RWPE2 (cell line): ENCODE data around the gene MEIOB.
A peak's percentile ranks its signal among the peaks of the same experiment; 100 is the strongest.

Source experiments
- ATAC-seq: fragments of 200-7000 bp; cut with Tn5 transposase; 3 replicates; pipeline ENCODE4 v1.9.1; 2021; ENCODE audit warnings: low read depth
- DNase-seq: peaks from one replicate; pipeline ENCODE4 v3.0.0-alpha.2; 2020; ENCODE audit warnings: low spot score
- H3K27ac ChIP-seq: fragments of 450-650 bp; 2 replicates; pipeline ENCODE4 v1.5.1; 2017; ENCODE audit warnings: mild to moderate bottlenecking; ENCODE audit not compliant: poor library complexity, severe bottlenecking
- H3K27me3 ChIP-seq: fragments of 250-450 bp; sonication (Bioruptor Pico); 2 replicates; pipeline ENCODE4 v1.5.1; 2021; ENCODE audit warnings: mild to moderate bottlenecking, moderate library complexity; ENCODE audit not compliant: insufficient read depth, poor library complexity, severe bottlenecking
- H3K36me3 ChIP-seq: fragments of 250-450 bp; sonication (Bioruptor Pico); 2 replicates; pipeline ENCODE4 v1.5.1; 2020; ENCODE audit warnings: low read depth, mild to moderate bottlenecking, moderate library complexity
- H3K4me1 ChIP-seq: fragments of 250-450 bp; sonication (Bioruptor Pico); 2 replicates; pipeline ENCODE4 v1.5.1; 2021; ENCODE audit warnings: mild to moderate bottlenecking, moderate library complexity; ENCODE audit not compliant: insufficient read depth, poor library complexity, severe bottlenecking
- H3K4me3 ChIP-seq: fragments of 250-450 bp; sonication (Bioruptor Pico); 2 replicates; pipeline ENCODE4 v1.5.1; 2021; ENCODE audit warnings: mild to moderate bottlenecking, moderate library complexity; ENCODE audit not compliant: severe bottlenecking
- H3K9me3 ChIP-seq: fragments of 250-450 bp; sonication (Bioruptor Pico); 2 replicates; pipeline ENCODE4 v1.5.1; 2021; ENCODE audit warnings: mild to moderate bottlenecking, moderate library complexity; ENCODE audit not compliant: severe bottlenecking
- TF ChIP-seq, protein P1 (sequence below): fragments of 450-650 bp; IDR thresholded peaks from one replicate; pipeline ENCODE4 v1.5.1; 2017; ENCODE audit warnings: mild to moderate bottlenecking, moderate library complexity; ENCODE audit not compliant: poor library complexity, severe bottlenecking

MEIOB gene

DNA sequence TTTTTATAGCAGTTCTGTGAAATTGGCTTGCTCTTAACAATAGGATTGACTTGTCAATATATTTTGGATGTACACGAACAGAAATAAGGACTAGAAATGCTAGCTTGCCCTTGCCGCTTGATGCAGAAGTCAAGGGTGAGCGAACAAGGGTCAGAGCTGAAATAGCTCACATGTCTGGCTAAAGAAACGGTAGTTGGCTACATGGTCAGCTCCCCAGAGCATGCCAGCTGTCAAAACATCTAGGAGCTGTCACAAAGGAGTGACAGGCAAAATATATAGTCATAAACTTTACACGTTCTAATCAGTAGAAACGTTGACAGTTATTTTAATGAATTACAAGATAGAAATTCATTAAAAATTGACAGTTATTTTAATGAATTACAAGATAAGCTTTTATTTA is 2.9 kb upstream of the MEIOB start:
- Histone ChIP-seq H3K9me3 (no peaks in the 10 kb centered on the region), H3K4me3 (no peak overlapping the region), H3K4me1 (peaks cover 14% of the 10 kb centered on the region), H3K27ac (no peak overlapping the region), H3K27me3 (no peaks in the 10 kb centered on the region), H3K36me3 (no peaks in the 10 kb centered on the region)
- no peak for DNase-seq
- TF ChIP-seq, protein P1, sequence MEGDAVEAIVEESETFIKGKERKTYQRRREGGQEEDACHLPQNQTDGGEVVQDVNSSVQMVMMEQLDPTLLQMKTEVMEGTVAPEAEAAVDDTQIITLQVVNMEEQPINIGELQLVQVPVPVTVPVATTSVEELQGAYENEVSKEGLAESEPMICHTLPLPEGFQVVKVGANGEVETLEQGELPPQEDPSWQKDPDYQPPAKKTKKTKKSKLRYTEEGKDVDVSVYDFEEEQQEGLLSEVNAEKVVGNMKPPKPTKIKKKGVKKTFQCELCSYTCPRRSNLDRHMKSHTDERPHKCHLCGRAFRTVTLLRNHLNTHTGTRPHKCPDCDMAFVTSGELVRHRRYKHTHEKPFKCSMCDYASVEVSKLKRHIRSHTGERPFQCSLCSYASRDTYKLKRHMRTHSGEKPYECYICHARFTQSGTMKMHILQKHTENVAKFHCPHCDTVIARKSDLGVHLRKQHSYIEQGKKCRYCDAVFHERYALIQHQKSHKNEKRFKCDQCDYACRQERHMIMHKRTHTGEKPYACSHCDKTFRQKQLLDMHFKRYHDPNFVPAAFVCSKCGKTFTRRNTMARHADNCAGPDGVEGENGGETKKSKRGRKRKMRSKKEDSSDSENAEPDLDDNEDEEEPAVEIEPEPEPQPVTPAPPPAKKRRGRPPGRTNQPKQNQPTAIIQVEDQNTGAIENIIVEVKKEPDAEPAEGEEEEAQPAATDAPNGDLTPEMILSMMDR: no peak
- no peak for ATAC-seq

DNA sequence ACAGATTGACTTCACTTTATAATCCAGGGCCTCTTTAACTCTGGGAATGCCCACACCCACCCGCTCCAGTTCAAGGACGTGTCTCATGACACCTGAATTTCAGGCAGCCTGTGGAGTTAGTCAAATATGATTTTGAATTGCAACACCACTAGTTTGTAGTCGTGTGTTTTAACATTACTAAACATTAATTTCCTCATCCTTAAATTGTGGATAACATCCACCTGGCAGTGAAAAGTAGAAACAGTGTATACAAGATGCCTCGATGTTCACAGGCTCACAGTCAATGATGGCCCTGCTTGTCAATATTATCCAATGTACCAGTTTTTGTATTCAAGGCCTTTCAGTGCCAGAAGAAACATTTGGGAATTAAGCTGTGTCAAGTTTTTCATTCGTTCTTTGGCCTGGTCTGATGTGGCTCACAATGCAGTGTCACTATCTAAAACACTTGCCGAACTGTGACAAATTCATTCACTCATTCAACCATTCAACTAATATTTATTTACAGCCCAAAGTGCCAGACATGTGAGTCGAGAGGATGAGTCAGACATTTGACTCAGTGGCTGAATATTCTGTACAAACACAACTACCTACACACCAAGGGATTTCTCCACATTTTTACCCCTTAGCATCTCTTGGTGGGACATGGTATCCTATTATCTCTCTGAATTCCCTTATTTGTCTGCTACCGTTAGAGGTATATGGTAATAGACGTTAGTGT is 1.4 kb downstream of the MEIOB start:
- TF ChIP-seq, protein P1: no peak
- Histone ChIP-seq H3K4me3 (no peak overlapping the region), H3K27me3 (no peaks in the 10 kb centered on the region), H3K9me3 (no peaks in the 10 kb centered on the region), H3K27ac (peak overlapping the region; percentile 64), H3K4me1 (peaks cover 14% of the 10 kb centered on the region), H3K36me3 (no peaks in the 10 kb centered on the region)
- ATAC-seq: peak; percentile 78
- no peak for DNase-seq

DNA sequence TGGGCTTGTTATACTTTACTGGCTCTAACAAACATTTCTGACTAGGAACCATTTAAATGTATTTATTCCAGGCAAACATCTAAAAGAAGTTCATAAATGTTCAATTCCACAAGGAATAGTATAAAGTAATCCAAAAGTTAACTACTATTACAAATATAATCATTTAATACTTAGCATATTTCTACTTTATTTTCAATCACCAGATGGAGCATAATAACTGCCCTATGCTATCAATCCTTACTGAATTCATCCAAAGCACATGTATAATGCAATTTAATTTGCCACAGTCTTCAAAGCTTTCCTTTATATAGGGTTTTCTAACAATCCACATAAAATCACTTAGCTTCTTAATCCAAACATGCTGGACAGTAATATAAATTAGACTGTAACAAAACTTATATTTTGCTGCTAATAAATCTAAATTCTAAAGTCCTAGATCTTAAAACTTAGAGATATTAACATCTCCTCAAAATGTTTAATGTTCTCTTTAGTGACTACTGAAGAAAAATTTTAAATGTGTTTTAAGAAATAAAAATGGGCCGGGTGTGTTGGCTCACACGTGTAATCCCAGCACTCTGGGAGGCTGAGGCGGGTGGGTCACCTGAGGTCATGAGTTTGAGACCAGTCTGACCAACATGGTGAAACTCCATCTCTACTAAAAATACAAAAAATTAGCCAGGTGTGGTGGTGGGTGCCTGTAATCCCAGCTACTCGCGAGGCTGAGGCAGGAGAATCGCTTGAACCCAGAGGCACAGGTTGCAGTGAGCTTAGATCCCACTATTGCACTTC is 5.9 kb downstream of the MEIOB start:
- H3K27ac ChIP-seq: no peak overlapping the region
- no peak overlapping the region for H3K4me3 ChIP-seq
- peaks cover 12% of the 10 kb centered on the region for H3K4me1 ChIP-seq
- TF ChIP-seq, protein P1: no peak
- H3K9me3 ChIP-seq: no peaks in the 10 kb centered on the region
- ATAC-seq (no peak), DNase-seq (no peak)
- H3K36me3 ChIP-seq: no peaks in the 10 kb centered on the region
- H3K27me3 ChIP-seq: no peaks in the 10 kb centered on the region

DNA sequence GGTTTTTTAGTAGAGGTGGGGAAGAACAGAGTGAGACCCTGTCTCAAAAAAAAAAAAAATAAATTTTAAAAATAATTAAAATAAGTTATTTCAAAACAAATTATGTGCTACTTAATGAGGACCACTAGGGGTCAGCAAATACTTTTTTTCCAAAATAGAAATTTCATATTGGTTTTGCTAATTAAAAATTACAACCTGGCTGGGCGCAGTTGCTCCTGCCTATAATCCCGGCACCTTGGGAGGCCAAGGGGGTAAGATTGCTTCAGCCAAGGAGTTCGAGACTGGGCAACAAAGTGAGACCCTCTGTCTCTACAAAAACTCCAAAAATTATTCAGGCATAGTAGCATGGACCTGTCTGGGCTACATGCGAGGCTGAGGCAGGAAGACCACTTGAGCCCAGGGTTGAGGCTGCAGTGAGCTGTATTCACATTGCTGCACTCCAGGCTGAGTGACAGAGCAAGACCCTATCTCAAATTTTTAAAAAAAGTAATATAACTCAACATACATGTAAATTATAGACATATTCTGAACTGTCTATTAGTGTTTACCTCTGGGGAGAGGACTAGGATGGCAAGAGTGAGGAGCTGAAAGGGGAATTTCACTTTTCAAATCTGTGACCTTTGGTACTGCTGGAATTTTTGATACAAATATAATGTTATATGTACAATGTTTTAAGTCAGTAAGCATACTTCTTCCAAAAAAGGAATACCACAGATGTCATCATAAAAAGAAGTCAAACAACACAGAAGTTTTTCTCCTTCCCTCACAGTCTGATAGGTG is 8.1 kb downstream of the MEIOB start:
- ATAC-seq (no peak), DNase-seq (no peak)
- H3K27me3 ChIP-seq: peaks cover under 1% of the 10 kb centered on the region
- TF ChIP-seq, protein P1: peak; percentile 83
- H3K4me1 ChIP-seq: no peaks in the 10 kb centered on the region
- H3K4me3 ChIP-seq: no peak overlapping the region
- no peaks in the 10 kb centered on the region for H3K9me3 ChIP-seq
- H3K27ac ChIP-seq: no peak overlapping the region
- no peaks in the 10 kb centered on the region for H3K36me3 ChIP-seq
